GM23338 (cell line): ENCODE measurements around the gene NDRG3. TPM values are rescaled to one million over a fixed set of nuclear protein-coding genes. Genes with fewer than 3 reads are reported as not detected.
"Not testable (repeated sequence)": the region's sequence is repeated elsewhere in the genome, so short reads cannot be mapped to it uniquely, and the experiment has no call there.

ENCODE experiments used
- ATAC-seq: fragments of 200-7000 bp; cut with Tn5 transposase; 3 replicates; pipeline ENCODE4 v1.9.1; 2020
- DNase-seq: peaks from one replicate; pipeline ENCODE4 v3.0.0-alpha.2; 2015; ENCODE audit warnings: low spot score
- H2AFZ ChIP-seq: fragments of 200-600 bp; sonication (generic); 2 replicates; pipeline ENCODE4 v1.8.0; 2016; ENCODE audit warnings: antibody characterized with exemption, mild to moderate bottlenecking, moderate library complexity
- H3F3A ChIP-seq: fragments of 200-600 bp; sonication (generic); replicated peaks from 2 replicates; pipeline ENCODE4 v1.8.0; 2017; ENCODE audit warnings: antibody characterized with exemption, mixed run types, low read depth
- H3K27ac ChIP-seq: fragments of 200-600 bp; sonication (generic); 2 replicates; pipeline ENCODE4 v1.6.1; 2016; ENCODE audit warnings: low read depth
- H3K27me3 ChIP-seq: fragments of 200-600 bp; sonication (generic); 2 replicates; pipeline ENCODE4 v1.8.0; 2016; ENCODE audit warnings: mild to moderate bottlenecking, mixed run types, moderate library complexity; ENCODE audit not compliant: insufficient read depth
- H3K36me3 ChIP-seq: fragments of 200-600 bp; sonication (generic); 2 replicates; pipeline ENCODE4 v1.8.0; 2016; ENCODE audit warnings: mild to moderate bottlenecking; ENCODE audit not compliant: insufficient read depth
- H3K4me1 ChIP-seq: fragments of 200-600 bp; sonication (generic); 2 replicates; pipeline ENCODE4 v1.8.0; 2016; ENCODE audit warnings: mild to moderate bottlenecking, moderate library complexity; ENCODE audit not compliant: insufficient read depth
- H3K4me2 ChIP-seq: fragments of 200-600 bp; sonication (generic); 2 replicates; pipeline ENCODE4 v1.7.1; 2017; ENCODE audit warnings: mixed run types
- H3K4me3 ChIP-seq: fragments of 200-600 bp; sonication (generic); 2 replicates; pipeline ENCODE4 v1.6.1; 2016; ENCODE audit warnings: mixed run types
- H3K79me2 ChIP-seq: fragments of 200-600 bp; sonication (generic); replicated peaks from 2 replicates; pipeline ENCODE4 v1.8.0; 2017; ENCODE audit warnings: mild to moderate bottlenecking; ENCODE audit not compliant: insufficient read depth
- H3K9me2 ChIP-seq: fragments of 200-600 bp; sonication (generic); 2 replicates; pipeline ENCODE4 v1.8.0; 2017; ENCODE audit not compliant: insufficient read depth
- H4K20me1 ChIP-seq: fragments of 200-600 bp; sonication (generic); replicated peaks from 2 replicates; pipeline ENCODE4 v1.8.0; 2017; ENCODE audit warnings: mild to moderate bottlenecking; ENCODE audit not compliant: insufficient read depth
- H3K27ac Mint-ChIP-seq: 2 replicates; pipeline ENCODE4 v1.8.0; 2020; ENCODE audit warnings: inconsistent platforms, mild to moderate bottlenecking, moderate library complexity, mixed read lengths
- H3K27me3 Mint-ChIP-seq: 3 replicates; pipeline ENCODE4 v1.8.0; 2022; ENCODE audit warnings: low read depth, mild to moderate bottlenecking, moderate library complexity, mixed read lengths, inconsistent platforms; ENCODE audit not compliant: insufficient read depth, poor library complexity
- H3K36me3 Mint-ChIP-seq: 3 replicates; pipeline ENCODE4 v1.8.0; 2021; ENCODE audit warnings: low read depth, mild to moderate bottlenecking, inconsistent platforms, moderate library complexity, mixed read lengths
- H3K4me1 Mint-ChIP-seq: 3 replicates; pipeline ENCODE4 v1.8.0; 2020; ENCODE audit warnings: mild to moderate bottlenecking, inconsistent platforms, mixed read lengths
- H3K4me3 Mint-ChIP-seq: 3 replicates; pipeline ENCODE4 v1.8.0; 2021; ENCODE audit warnings: moderate library complexity, mild to moderate bottlenecking, inconsistent platforms, mixed read lengths
- H3K9me3 Mint-ChIP-seq: 3 replicates; pipeline ENCODE4 v1.8.0; 2020; ENCODE audit warnings: moderate library complexity, mild to moderate bottlenecking, inconsistent platforms, mixed read lengths
- CREB1 ChIP-seq: fragments of 250-450 bp; sonication (Bioruptor Pico); IDR thresholded peaks from 2 replicates; pipeline ENCODE4 v1.5.0; 2020; ENCODE audit warnings: low read depth, mild to moderate bottlenecking, moderate library complexity
- CTCF ChIP-seq, 2 experiments: fragments of 200-600 bp in 1 of 2; sonication (generic) in 1 of 2; conservative IDR thresholded peaks; 2 replicates each; pipeline versions ENCODE4 v1.5.1 to v1.6.1; 2016 to 2017; ENCODE audit warnings: antibody characterized with exemption in 2 of 2, low read depth in 2 of 2, mild to moderate bottlenecking in 2 of 2, moderate library complexity in 1 of 2
- ETS1 ChIP-seq: IDR thresholded peaks from 2 replicates; pipeline ENCODE4 v1.6.1; 2016; ENCODE audit warnings: antibody characterized with exemption
- EZH2 ChIP-seq: fragments of 200-600 bp; sonication (generic); IDR thresholded peaks from one replicate; pipeline ENCODE4 v1.8.0; 2017; ENCODE audit warnings: antibody characterized with exemption, mild to moderate bottlenecking, low read depth; ENCODE audit not compliant: unreplicated experiment
- EZH2phosphoT487 ChIP-seq: fragments of 200-600 bp; sonication (generic); IDR thresholded peaks from one replicate; pipeline ENCODE4 v1.8.1; 2018; ENCODE audit warnings: antibody characterized with exemption; ENCODE audit not compliant: unreplicated experiment
- NANOG ChIP-seq: IDR thresholded peaks from 2 replicates; pipeline ENCODE4 v1.6.1; 2016; ENCODE audit warnings: antibody characterized with exemption, borderline replicate concordance
- POLR2AphosphoS5 ChIP-seq: IDR thresholded peaks from 2 replicates; pipeline ENCODE4 v1.6.1; 2016; ENCODE audit warnings: antibody characterized with exemption, low read depth
- REST ChIP-seq: IDR thresholded peaks from one replicate; pipeline ENCODE4 v1.6.1; 2018; ENCODE audit warnings: antibody characterized with exemption; ENCODE audit not compliant: unreplicated experiment
- STAT1 ChIP-seq: IDR thresholded peaks from one replicate; pipeline ENCODE4 v1.6.1; 2016; ENCODE audit warnings: antibody characterized with exemption; ENCODE audit not compliant: unreplicated experiment
- ZNF114 ChIP-seq: fragments of 250-450 bp; sonication (Bioruptor Pico); IDR thresholded peaks from 2 replicates; pipeline ENCODE4 v1.5.0; 2020; ENCODE audit warnings: mild to moderate bottlenecking, moderate library complexity
- ZNF331 ChIP-seq: fragments of 250-450 bp; sonication (Bioruptor Pico); IDR thresholded peaks from 2 replicates; pipeline ENCODE4 v1.5.0; 2020; ENCODE audit warnings: low read depth, mild to moderate bottlenecking, moderate library complexity
- polyA plus RNA-seq: library from polyadenylated mRNA; unstranded; fragments of >200 nt; fragmentation: Nextera tagmentation; extraction: Ambion mirVana; gene quantifications from 2 replicates; pipeline ENCODE4 v1.2.1, GENCODE V29; 2016
- total RNA-seq: library from RNA; depleted of rRNA; stranded (reverse); fragments of >200 nt; shearing (Covaris generic); gene quantifications from 2 replicates; pipeline ENCODE4 v1.2.3, GENCODE V29; 2014

The NDRG3 gene
- total and polyA plus RNA-seq, 2 experiments from 2014 or later: 18.6 to 24.0 TPM

GRCh38 chr20:36641506-36641843 is 104.4 kb downstream of the NDRG3 start (continued):
- TF ChIP-seq CREB1: no peak
- no peak for TF ChIP-seq CTCF (conservative IDR thresholded peaks at IDR 0.05; ENCODE audit: low read depth in 2 of 2)
- TF ChIP-seq REST: no peak

GRCh38 chr20:36638876-36639400 is 107.0 kb downstream of the NDRG3 start:
- H3K79me2 ChIP-seq, H3K4me1 ChIP-seq, H3K9me2 ChIP-seq: not testable (repeated sequence)

GRCh38 chr20:36634342-36634741 is 111.5 kb downstream of the NDRG3 start:
- DNase-seq (no peak), ATAC-seq (no peak)
- Mint-ChIP-seq H3K36me3 (no peaks in the 10 kb centered on the region; the same call in 2 of the 3 replicates), H3K4me1 (peaks cover 3% of the 10 kb centered on the region; the same call in 2 of the 3 replicates), H3K27me3 (peaks cover 8% of the 10 kb centered on the region), H3K9me3 (no peaks in the 10 kb centered on the region), H3K27ac (no peak overlapping the region), H3K4me3 (no peak overlapping the region)
- Histone ChIP-seq H3K79me2 (no peaks in the 10 kb centered on the region), H3K27ac (no peak overlapping the region), H3K9me2 (no peaks in the 10 kb centered on the region), H3K4me2 (no peak overlapping the region), H3K36me3 (no peaks in the 10 kb centered on the region), H3K4me3 (no peak overlapping the region), H3F3A (no peaks in the 10 kb centered on the region), H3K27me3 (no peaks in the 10 kb centered on the region), H3K4me1 (no peaks in the 10 kb centered on the region), H2AFZ (no peak overlapping the region), H4K20me1 (no peaks in the 10 kb centered on the region)
- TF ChIP-seq ZNF331 (CRISPR knock-in tag) (no peak), ZNF114 (CRISPR knock-in tag) (no peak), POLR2AphosphoS5 (no peak), ETS1 (no peak), EZH2phosphoT487 (no peak), CTCF (conservative IDR thresholded peaks at IDR 0.05; ENCODE audit: low read depth in 2 of 2) (no peak), STAT1 (no peak), EZH2 (no peak), NANOG (no peak), REST (no peak)

More at GRCh38 chr20:36638876-36639400, 107.0 kb downstream of the NDRG3 start:
- not testable (repeated sequence) for H3K27ac ChIP-seq, DNase-seq, ATAC-seq, H3K4me2 ChIP-seq, H3K4me3 ChIP-seq, H4K20me1 ChIP-seq, H3K27ac Mint-ChIP-seq, H3K36me3 ChIP-seq, H3K27me3 Mint-ChIP-seq, H3K4me1 Mint-ChIP-seq, H3K36me3 Mint-ChIP-seq, H3F3A ChIP-seq, H3K9me3 Mint-ChIP-seq, H2AFZ ChIP-seq, H3K4me3 Mint-ChIP-seq, H3K27me3 ChIP-seq
